ENCODE measurements around the gene SLC13A1. TPM values are rescaled to one million over a fixed set of nuclear protein-coding genes. Genes with fewer than 3 reads are reported as not detected.
A peak's percentile ranks its signal among the peaks of the same experiment; 100 is the strongest.

Gene SLC13A1
- polyA plus RNA-seq, 4 donors, result 0.07 to 8.2 (median 0.22) TPM; not detected in 1

DNA sequence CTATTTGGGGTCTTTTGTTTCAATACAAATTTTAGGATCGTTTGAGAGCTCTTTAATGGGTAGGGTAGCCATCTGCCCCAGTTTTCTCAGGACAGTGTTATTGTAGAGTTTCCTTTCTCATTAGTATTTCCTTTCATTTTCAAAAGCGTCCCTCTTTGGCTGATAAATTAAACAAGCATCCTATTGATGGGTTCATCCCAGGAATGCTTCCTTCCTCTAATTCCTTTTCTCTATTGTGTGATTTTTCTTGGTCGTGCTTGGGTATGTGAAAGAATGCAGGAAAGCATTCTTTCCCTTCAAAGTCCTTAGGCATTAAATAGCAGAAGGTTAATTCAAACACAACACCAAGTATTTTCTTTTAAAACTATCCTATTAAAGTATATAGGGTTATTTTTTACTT, 14.0 kb downstream of the SLC13A1 start:
- no peak overlapping the region for H3K27ac ChIP-seq (ENCODE audit: low read depth in 1 of 3, low read length in 2 of 3)
- DNase-seq, result no peak
- H3K36me3 ChIP-seq (ENCODE audit: control insufficient read depth in 3 of 3, insufficient read depth in 2 of 3, low read depth in 1 of 3, low read length in 3 of 3), result no peaks in the 10 kb centered on the region
- no peak overlapping the region for H3K4me3 ChIP-seq (ENCODE audit: low read depth in 1 of 3, low read length in 3 of 3)
- WGBS, 3 donors, result 49 to 60% (median 59%) methylated on average over 3 of the region's 3 CpGs
- H3K27me3 ChIP-seq (ENCODE audit: control insufficient read depth in 3 of 3, insufficient read depth in 3 of 3, low read length in 3 of 3), result no peaks in the 10 kb centered on the region
- H3K4me1 ChIP-seq (ENCODE audit: control insufficient read depth in 3 of 3, insufficient read depth in 2 of 3, low read depth in 1 of 3, low read length in 2 of 3), result no peaks in the 10 kb centered on the region
- no peaks in the 10 kb centered on the region for H3K9me3 ChIP-seq (ENCODE audit: control insufficient read depth in 2 of 2, insufficient read depth in 1 of 2, low read depth in 1 of 2, low read length in 1 of 2)
- FAIRE-seq, result no peak

DNA sequence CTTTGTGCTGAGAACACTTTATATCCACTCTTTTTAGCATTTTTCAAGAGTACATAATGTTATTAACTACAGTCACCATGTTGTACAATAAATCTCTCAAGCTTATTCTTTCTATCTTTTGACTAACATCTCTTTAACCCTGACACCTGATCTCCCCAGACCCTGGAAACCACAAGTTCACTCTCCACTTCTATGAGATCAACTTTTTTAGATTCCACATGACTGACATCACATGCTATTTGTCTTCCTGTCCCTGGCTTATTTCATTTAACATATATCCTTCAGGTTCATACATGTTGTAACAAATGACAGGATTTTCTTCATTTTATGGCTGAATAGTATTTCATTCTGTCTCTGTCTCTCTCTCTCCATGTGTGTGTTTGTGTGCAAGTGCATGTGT, 15.5 kb downstream of the SLC13A1 start:
- Histone ChIP-seq H3K4me3 (ENCODE audit: low read depth in 1 of 3, low read length in 3 of 3) (no peak overlapping the region), H3K27ac (ENCODE audit: low read depth in 1 of 3, low read length in 2 of 3) (no peak overlapping the region), H3K4me1 (ENCODE audit: control insufficient read depth in 3 of 3, insufficient read depth in 2 of 3, low read depth in 1 of 3, low read length in 2 of 3) (no peaks in the 10 kb centered on the region), H3K27me3 (ENCODE audit: control insufficient read depth in 3 of 3, insufficient read depth in 3 of 3, low read length in 3 of 3) (no peaks in the 10 kb centered on the region), H3K36me3 (ENCODE audit: control insufficient read depth in 3 of 3, insufficient read depth in 2 of 3, low read depth in 1 of 3, low read length in 3 of 3) (no peaks in the 10 kb centered on the region), H3K9me3 (ENCODE audit: control insufficient read depth in 2 of 2, insufficient read depth in 1 of 2, low read depth in 1 of 2, low read length in 1 of 2) (no peaks in the 10 kb centered on the region)
- no peak for DNase-seq
- FAIRE-seq, result no peak

DNA sequence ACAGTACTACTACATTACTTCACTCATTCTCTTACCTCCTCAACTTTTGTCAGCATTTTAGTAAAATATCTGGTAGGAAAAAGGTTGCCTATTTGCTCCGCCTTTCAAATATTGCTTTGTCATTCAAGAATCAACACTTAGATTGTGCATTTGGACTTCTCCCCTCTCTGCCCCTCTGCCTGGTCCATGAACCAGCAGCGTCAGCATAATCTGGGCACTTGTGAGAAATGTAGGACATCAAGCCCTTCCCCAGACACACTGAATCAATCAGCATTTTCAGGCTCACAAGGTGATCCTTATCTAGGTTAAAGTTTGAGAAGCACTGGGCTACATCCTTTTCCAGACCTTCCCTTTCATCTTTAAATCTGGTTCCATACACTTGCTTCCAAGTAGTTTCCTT, 16.3 kb downstream of the SLC13A1 start:
- H3K9me3 ChIP-seq (ENCODE audit: control insufficient read depth in 2 of 2, insufficient read depth in 1 of 2, low read depth in 1 of 2, low read length in 1 of 2), result no peaks in the 10 kb centered on the region
- no peak overlapping the region for H3K4me3 ChIP-seq (ENCODE audit: low read depth in 1 of 3, low read length in 3 of 3)
- no peaks in the 10 kb centered on the region for H3K4me1 ChIP-seq (ENCODE audit: control insufficient read depth in 3 of 3, insufficient read depth in 2 of 3, low read depth in 1 of 3, low read length in 2 of 3)
- H3K27ac ChIP-seq (ENCODE audit: low read depth in 1 of 3, low read length in 2 of 3), result no peak overlapping the region
- DNase-seq (no peak), FAIRE-seq (no peak)
- 87 to 96% (median 90%) methylated on average over 2 of the region's 2 CpGs for WGBS, 3 donors
- no peaks in the 10 kb centered on the region for H3K36me3 ChIP-seq (ENCODE audit: control insufficient read depth in 3 of 3, insufficient read depth in 2 of 3, low read depth in 1 of 3, low read length in 3 of 3)
- no peaks in the 10 kb centered on the region for H3K27me3 ChIP-seq (ENCODE audit: control insufficient read depth in 3 of 3, insufficient read depth in 3 of 3, low read length in 3 of 3)

- no peak overlapping the region for H3K27ac ChIP-seq (ENCODE audit: low read depth in 1 of 3, low read length in 2 of 3)
- no peak overlapping the region for H3K4me3 ChIP-seq (ENCODE audit: low read depth in 1 of 3, low read length in 3 of 3)
- FAIRE-seq (no peak), DNase-seq (peak; percentile 17 to 31)
- H3K36me3 ChIP-seq (ENCODE audit: control insufficient read depth in 3 of 3, insufficient read depth in 2 of 3, low read depth in 1 of 3, low read length in 3 of 3), result no peaks in the 10 kb centered on the region
- no peaks in the 10 kb centered on the region for H3K27me3 ChIP-seq (ENCODE audit: control insufficient read depth in 3 of 3, insufficient read depth in 3 of 3, low read length in 3 of 3)
- H3K9me3 ChIP-seq (ENCODE audit: control insufficient read depth in 2 of 2, insufficient read depth in 1 of 2, low read depth in 1 of 2, low read length in 1 of 2), result peaks cover 0 to 3% of the 10 kb centered on the region in 2 donors
- no peaks in the 10 kb centered on the region for H3K4me1 ChIP-seq (ENCODE audit: control insufficient read depth in 3 of 3, insufficient read depth in 2 of 3, low read depth in 1 of 3, low read length in 2 of 3)
These were observed 22.3 kb downstream of the SLC13A1 start for GRCh38 chr7:123177442-123177841.

DNA sequence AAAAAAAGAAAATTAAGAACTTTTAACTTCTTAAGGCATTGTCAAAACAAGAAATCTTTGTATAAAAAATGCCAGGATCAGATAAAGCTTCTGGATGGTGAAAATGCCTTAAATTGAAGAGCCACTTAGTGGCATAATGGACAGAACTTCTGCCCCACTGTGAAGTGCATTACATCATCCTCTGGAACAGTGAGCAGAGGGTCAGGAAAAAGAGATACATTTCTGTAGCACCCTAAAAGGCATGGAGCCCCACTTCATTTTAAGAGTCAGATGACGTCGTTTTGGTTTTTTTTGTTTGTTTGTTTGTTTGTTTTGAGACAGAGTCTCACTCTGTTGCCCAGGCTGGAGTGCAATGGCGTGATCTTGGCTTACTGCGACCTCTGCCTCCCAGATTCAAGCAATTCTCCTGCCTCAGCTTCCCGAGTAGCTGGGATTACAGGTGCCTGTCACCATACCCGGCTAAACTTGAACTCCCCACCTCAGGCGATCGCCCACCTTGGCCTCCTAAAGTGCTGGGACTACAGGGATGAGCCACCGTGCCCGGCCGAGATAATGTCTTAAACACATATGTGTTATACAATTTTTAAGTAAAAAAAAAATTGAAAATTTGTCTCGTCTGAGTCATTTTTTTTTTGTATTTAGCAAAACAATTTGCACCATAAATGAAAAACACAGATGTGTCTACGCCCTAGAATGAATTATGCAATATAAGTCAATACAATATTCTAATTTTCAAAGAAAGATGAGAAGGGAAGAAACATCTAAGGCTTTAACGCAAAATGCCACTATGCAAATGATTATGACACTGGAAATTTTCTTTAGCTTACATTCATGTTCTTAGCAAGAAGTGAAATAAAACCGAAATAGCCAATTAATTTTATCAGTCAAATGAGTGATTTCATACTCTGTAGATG, 29.2 kb downstream of the SLC13A1 start:
- Histone ChIP-seq H3K27me3 (ENCODE audit: control insufficient read depth in 3 of 3, insufficient read depth in 3 of 3, low read length in 3 of 3) (no peaks in the 10 kb centered on the region), H3K9me3 (ENCODE audit: control insufficient read depth in 2 of 2, insufficient read depth in 1 of 2, low read depth in 1 of 2, low read length in 1 of 2) (peaks cover 0 to 3% of the 10 kb centered on the region in 2 donors), H3K4me3 (ENCODE audit: low read depth in 1 of 3, low read length in 3 of 3) (no peak overlapping the region), H3K4me1 (ENCODE audit: control insufficient read depth in 3 of 3, insufficient read depth in 2 of 3, low read depth in 1 of 3, low read length in 2 of 3) (no peaks in the 10 kb centered on the region), H3K36me3 (ENCODE audit: control insufficient read depth in 3 of 3, insufficient read depth in 2 of 3, low read depth in 1 of 3, low read length in 3 of 3) (peaks cover 0 to 2% (median 0%) of the 10 kb centered on the region in 3 donors), H3K27ac (ENCODE audit: low read depth in 1 of 3, low read length in 2 of 3) (no peak overlapping the region)
- no peak for FAIRE-seq
- no peak for DNase-seq
- WGBS, 3 donors, result 88 to 94% (median 88%) methylated on average over 15 of the region's 15 CpGs

- no peak for DNase-seq
- H3K4me3 ChIP-seq (ENCODE audit: low read depth in 1 of 3, low read length in 3 of 3), result no peak overlapping the region
- FAIRE-seq, result no peak
- no peaks in the 10 kb centered on the region for H3K27me3 ChIP-seq (ENCODE audit: control insufficient read depth in 3 of 3, insufficient read depth in 3 of 3, low read length in 3 of 3)
- 87 to 90% (median 88%) methylated on average over 8 of the region's 8 CpGs for WGBS, 3 donors
- no peak overlapping the region for H3K27ac ChIP-seq (ENCODE audit: low read depth in 1 of 3, low read length in 2 of 3)
- H3K4me1 ChIP-seq (ENCODE audit: control insufficient read depth in 3 of 3, insufficient read depth in 2 of 3, low read depth in 1 of 3, low read length in 2 of 3), result no peaks in the 10 kb centered on the region
- peaks cover 0 to 2% (median 0%) of the 10 kb centered on the region in 3 donors for H3K36me3 ChIP-seq (ENCODE audit: control insufficient read depth in 3 of 3, insufficient read depth in 2 of 3, low read depth in 1 of 3, low read length in 3 of 3)
- H3K9me3 ChIP-seq (ENCODE audit: control insufficient read depth in 2 of 2, insufficient read depth in 1 of 2, low read depth in 1 of 2, low read length in 1 of 2), result no peaks in the 10 kb centered on the region
These were observed 30.7 kb downstream of the SLC13A1 start for GRCh38 chr7:123169065-123169464.

- no peak for FAIRE-seq
- H3K36me3 ChIP-seq (ENCODE audit: control insufficient read depth in 3 of 3, insufficient read depth in 2 of 3, low read depth in 1 of 3, low read length in 3 of 3), result no peaks in the 10 kb centered on the region
These were observed 42.2 kb downstream of the SLC13A1 start for GRCh38 chr7:123157606-123158005.

DNA sequence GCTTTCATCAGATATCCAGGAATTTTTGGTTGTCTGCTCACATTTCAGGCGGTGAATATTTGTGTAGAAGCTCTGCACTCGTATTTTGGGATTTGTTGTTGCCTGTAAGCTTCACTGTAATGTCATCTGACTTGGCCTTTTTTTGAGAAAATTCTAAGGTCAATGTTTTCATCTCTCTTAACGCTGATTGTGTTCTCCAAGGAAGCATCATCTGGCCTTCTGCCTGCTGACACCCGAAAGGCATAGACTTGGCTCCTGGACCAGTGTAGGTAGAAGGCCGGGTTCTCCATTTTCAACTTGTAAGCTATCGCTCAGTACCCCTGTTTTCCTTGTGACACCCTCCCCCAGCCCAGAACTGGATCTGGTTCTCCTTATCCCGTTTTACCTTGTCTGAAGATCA, 44.2 kb downstream of the SLC13A1 start:
- H3K27ac ChIP-seq (ENCODE audit: low read depth in 1 of 3, low read length in 2 of 3), result no peak overlapping the region
- DNase-seq (no peak), FAIRE-seq (no peak)
- WGBS, 3 donors, result 83 to 85% (median 83%) methylated on average over 7 of the region's 7 CpGs
- no peaks in the 10 kb centered on the region for H3K27me3 ChIP-seq (ENCODE audit: control insufficient read depth in 3 of 3, insufficient read depth in 3 of 3, low read length in 3 of 3)
- H3K4me1 ChIP-seq (ENCODE audit: control insufficient read depth in 3 of 3, insufficient read depth in 2 of 3, low read depth in 1 of 3, low read length in 2 of 3), result no peaks in the 10 kb centered on the region
- H3K36me3 ChIP-seq (ENCODE audit: control insufficient read depth in 3 of 3, insufficient read depth in 2 of 3, low read depth in 1 of 3, low read length in 3 of 3), result no peaks in the 10 kb centered on the region
- no peak overlapping the region for H3K4me3 ChIP-seq (ENCODE audit: low read depth in 1 of 3, low read length in 3 of 3)
- no peaks in the 10 kb centered on the region for H3K9me3 ChIP-seq (ENCODE audit: control insufficient read depth in 2 of 2, insufficient read depth in 1 of 2, low read depth in 1 of 2, low read length in 1 of 2)

More at GRCh38 chr7:123157606-123158005, 42.2 kb downstream of the SLC13A1 start:
- no peak overlapping the region for H3K27ac ChIP-seq (ENCODE audit: low read depth in 1 of 3, low read length in 2 of 3)
- H3K27me3 ChIP-seq (ENCODE audit: control insufficient read depth in 3 of 3, insufficient read depth in 3 of 3, low read length in 3 of 3), result no peaks in the 10 kb centered on the region
- DNase-seq, result no peak
- no peak overlapping the region for H3K4me3 ChIP-seq (ENCODE audit: low read depth in 1 of 3, low read length in 3 of 3)
- H3K9me3 ChIP-seq (ENCODE audit: control insufficient read depth in 2 of 2, insufficient read depth in 1 of 2, low read depth in 1 of 2, low read length in 1 of 2), result no peaks in the 10 kb centered on the region
- H3K4me1 ChIP-seq (ENCODE audit: control insufficient read depth in 3 of 3, insufficient read depth in 2 of 3, low read depth in 1 of 3, low read length in 2 of 3), result no peaks in the 10 kb centered on the region
